Vagina (tissue), 2 donors: ENCODE results near the gene OTOF.

ENCODE experiments used
- POLR2A ChIP-seq, 2 donors: fragments of 450-650 bp; IDR thresholded peaks; one replicate each; pipeline ENCODE4 v1.6.1; 2017; ENCODE audit warnings: antibody characterized with exemption in 2 of 2, mild to moderate bottlenecking in 2 of 2, moderate library complexity in 2 of 2
- POLR2AphosphoS5 ChIP-seq, 2 donors: sonication (generic); formaldehyde crosslinking; IDR thresholded peaks; one replicate each; pipeline ENCODE4 v1.9.0; 2017; ENCODE audit warnings: antibody characterized with exemption in 2 of 2, mild to moderate bottlenecking in 2 of 2, low read depth in 1 of 2; ENCODE audit not compliant: insufficient read depth in 1 of 2
- TF ChIP-seq, protein P1 (sequence below), 3 experiments: fragments of 450-650 bp in 2 of 3; fragments of 200-600 bp in 1 of 3; sonication (generic) in 1 of 3; IDR thresholded peaks; one replicate each; pipeline ENCODE4 v1.5.1; 2017 to 2019; ENCODE audit warnings: antibody characterized with exemption in 3 of 3, mild to moderate bottlenecking in 2 of 3, moderate library complexity in 2 of 3

DNA sequence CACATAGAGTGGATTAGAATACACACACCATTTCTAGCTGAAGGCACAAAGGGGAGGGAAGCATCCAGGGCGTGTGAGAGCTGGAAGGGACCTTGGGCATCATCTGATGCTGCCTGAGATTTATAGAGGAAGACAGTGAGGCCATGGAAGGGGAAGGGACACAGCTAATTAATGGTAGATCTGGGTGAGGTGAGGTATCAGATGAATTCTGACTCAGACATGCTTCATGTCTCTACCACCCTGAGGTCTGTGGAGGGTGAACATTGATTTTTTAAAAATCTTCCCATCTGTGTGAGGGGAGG is 42.2 kb upstream of the OTOF start:
- TF ChIP-seq, protein P1, sequence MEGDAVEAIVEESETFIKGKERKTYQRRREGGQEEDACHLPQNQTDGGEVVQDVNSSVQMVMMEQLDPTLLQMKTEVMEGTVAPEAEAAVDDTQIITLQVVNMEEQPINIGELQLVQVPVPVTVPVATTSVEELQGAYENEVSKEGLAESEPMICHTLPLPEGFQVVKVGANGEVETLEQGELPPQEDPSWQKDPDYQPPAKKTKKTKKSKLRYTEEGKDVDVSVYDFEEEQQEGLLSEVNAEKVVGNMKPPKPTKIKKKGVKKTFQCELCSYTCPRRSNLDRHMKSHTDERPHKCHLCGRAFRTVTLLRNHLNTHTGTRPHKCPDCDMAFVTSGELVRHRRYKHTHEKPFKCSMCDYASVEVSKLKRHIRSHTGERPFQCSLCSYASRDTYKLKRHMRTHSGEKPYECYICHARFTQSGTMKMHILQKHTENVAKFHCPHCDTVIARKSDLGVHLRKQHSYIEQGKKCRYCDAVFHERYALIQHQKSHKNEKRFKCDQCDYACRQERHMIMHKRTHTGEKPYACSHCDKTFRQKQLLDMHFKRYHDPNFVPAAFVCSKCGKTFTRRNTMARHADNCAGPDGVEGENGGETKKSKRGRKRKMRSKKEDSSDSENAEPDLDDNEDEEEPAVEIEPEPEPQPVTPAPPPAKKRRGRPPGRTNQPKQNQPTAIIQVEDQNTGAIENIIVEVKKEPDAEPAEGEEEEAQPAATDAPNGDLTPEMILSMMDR (IDR thresholded peaks at IDR 0.05): no peak
- no peak for TF ChIP-seq POLR2AphosphoS5 (IDR thresholded peaks at IDR 0.05; ENCODE audit: insufficient read depth in 1 of 2, low read depth in 1 of 2)
- no peak for TF ChIP-seq POLR2A (IDR thresholded peaks at IDR 0.05)
